K562 (cell line): ENCODE measurements around the gene TNRC6B. TPM values are rescaled to one million over a fixed set of nuclear protein-coding genes. Genes with fewer than 3 reads are reported as not detected.

Experiments
- ATAC-seq: fragments of 200-7000 bp; cut with Tn5 transposase; 3 replicates; pipeline ENCODE4 v1.9.1; 2020; ENCODE audit warnings: moderate library complexity
- BruUV-seq: library from RNA; stranded (reverse); fragments of 400-500 nt; replicated peaks from 2 replicates; lab custom pipeline; 2021; lab: Mats Ljungman, UMichigan
- CTCF ChIA-PET: fragments of 300-600 bp; formaldehyde crosslinking; extraction: SDS; loops from one replicate; lab custom pipeline; 2021; ENCODE audit warnings: low intra/inter-chr PET ratio; lab: Yijun Ruan, JAX
- POLR2A ChIA-PET: fragments of 300-600, 350-650 bp; sonication (Branson Sonifier 250); formaldehyde crosslinking; extraction: SDS; loops from one replicate; lab custom pipeline; 2021; ENCODE audit warnings: antibody characterized with exemption, inconsistent platforms; lab: Yijun Ruan, JAX
- DNase-seq, 4 experiments: peaks; one replicate each; pipeline versions ENCODE4 v3.0.0 to v3.0.0-alpha.2; 2011 to 2018; ENCODE audit warnings: low spot score in 3 of 4, mixed read lengths in 3 of 4; ENCODE audit errors: extremely low read depth in 1 of 4
- FAIRE-seq: peaks from 2 replicates; lab custom pipeline; 2011; peaks lifted over from hg19 to GRCh38; lab: Jason Lieb, UNC
- H2AFZ ChIP-seq: 2 replicates; pipeline ENCODE4 v1.6.0; 2011; ENCODE audit warnings: low read depth, low read length, control low read depth, inconsistent platforms
- H3K27ac ChIP-seq: fragments of 200-600 bp; 3 replicates; pipeline ENCODE4 v1.8.0; 2011; ENCODE audit warnings: low read depth, mild to moderate bottlenecking, control low read depth, inconsistent platforms, low read length, moderate library complexity, mixed read lengths; ENCODE audit errors: extremely low read depth
- H3K27me3 ChIP-seq, 2 experiments: fragments of 300-600 bp in 1 of 2; 2 replicates in 1 of 2; 3 replicates in 1 of 2; pipeline versions ENCODE4 v1.6.0 to v1.8.0; 2011; ENCODE audit warnings: inconsistent platforms in 2 of 2, low read length in 2 of 2, mild to moderate bottlenecking in 1 of 2, mixed read lengths in 1 of 2, moderate library complexity in 1 of 2; ENCODE audit not compliant: control insufficient read depth in 2 of 2, insufficient read depth in 2 of 2
- H3K36me3 ChIP-seq: fragments of 300-600 bp; 3 replicates; pipeline ENCODE4 v1.8.0; 2011; ENCODE audit warnings: mild to moderate bottlenecking, low read length, inconsistent platforms; ENCODE audit not compliant: control insufficient read depth, insufficient read depth
- H3K4me1 ChIP-seq, 2 experiments: fragments of 200-600 bp in 1 of 2; replicated peaks in 1 of 2; 2 replicates in 1 of 2; 3 replicates in 1 of 2; pipeline versions ENCODE4 v1.5.1 to v1.8.0; 2011; ENCODE audit warnings: inconsistent platforms in 2 of 2, low read length in 2 of 2, mild to moderate bottlenecking in 1 of 2, mixed read lengths in 1 of 2, moderate library complexity in 1 of 2; ENCODE audit not compliant: control insufficient read depth in 2 of 2, insufficient read depth in 2 of 2
- H3K4me2 ChIP-seq: 2 replicates; pipeline ENCODE4 v1.6.1; 2011; ENCODE audit warnings: low read length, control low read depth, inconsistent platforms, mixed read lengths; ENCODE audit not compliant: insufficient read depth
- H3K4me3 ChIP-seq: fragments of 200-600 bp; sonication (generic), shearing (Covaris generic); 2 replicates; pipeline ENCODE4 v1.5.1; 2016; ENCODE audit warnings: control low read depth, inconsistent platforms
- H3K79me2 ChIP-seq: fragments of 200-600 bp; 3 replicates; pipeline ENCODE4 v1.8.0; 2011; ENCODE audit warnings: low read length, inconsistent platforms; ENCODE audit not compliant: control insufficient read depth, insufficient read depth
- H3K9ac ChIP-seq, 2 experiments: 2 replicates each; pipeline versions ENCODE4 v1.6.0 to v1.6.1; 2011; ENCODE audit warnings: low read depth in 2 of 2, low read length in 2 of 2, control low read depth in 1 of 2, inconsistent platforms in 1 of 2, mild to moderate bottlenecking in 1 of 2, mixed read lengths in 1 of 2; ENCODE audit not compliant: insufficient read depth in 1 of 2
- H3K9me1 ChIP-seq: one replicate; pipeline ENCODE4 v1.6.0; 2011; ENCODE audit warnings: inconsistent platforms, mild to moderate bottlenecking, low read length, moderate library complexity; ENCODE audit not compliant: control insufficient read depth, insufficient read depth
- H3K9me3 ChIP-seq: replicated peaks from 2 replicates; pipeline ENCODE4 v1.5.1; 2011; ENCODE audit warnings: low read depth, low read length, inconsistent platforms; ENCODE audit not compliant: control insufficient read depth, insufficient read depth
- H4K20me1 ChIP-seq: replicated peaks from 2 replicates; pipeline ENCODE4 v1.6.1; 2011; ENCODE audit warnings: low read length, inconsistent platforms, mixed read lengths; ENCODE audit not compliant: control insufficient read depth, insufficient read depth
- CAMTA2 ChIP-seq: fragments of 250-450 bp; sonication (Bioruptor Pico); conservative IDR thresholded peaks from 2 replicates; pipeline ENCODE4 v1.5.1; 2022
- GTF2E2 ChIP-seq: fragments of 200-800 bp; sonication (Bioruptor generic); IDR thresholded peaks from 2 replicates; pipeline ENCODE4 v1.6.1; 2016; ENCODE audit warnings: missing genetic modification characterization, missing compliant biosample characterization
- HLTF ChIP-seq: fragments of 450-650 bp; IDR thresholded peaks from 2 replicates; pipeline ENCODE4 v1.6.1; 2016
- ILK ChIP-seq: fragments of 450-650 bp; IDR thresholded peaks from 2 replicates; pipeline ENCODE4 v1.6.1; 2016; ENCODE audit warnings: missing genetic modification characterization, low read depth, mild to moderate bottlenecking, missing compliant biosample characterization, moderate library complexity, borderline replicate concordance
- RFX5 ChIP-seq: IDR thresholded peaks from 2 replicates; pipeline ENCODE4 v1.6.1; 2011; ENCODE audit warnings: low read depth, mild to moderate bottlenecking, improper control_type of control experiment, low read length
- ZKSCAN8 ChIP-seq: fragments of 200-800 bp; sonication (Bioruptor generic); IDR thresholded peaks from 2 replicates; pipeline ENCODE4 v1.6.1; 2016; ENCODE audit warnings: missing genetic modification characterization, missing compliant biosample characterization
- ZNF280B ChIP-seq: fragments of 250-450 bp; sonication (Bioruptor Pico); IDR thresholded peaks from 2 replicates; pipeline ENCODE4 v1.5.1; 2021; ENCODE audit warnings: mild to moderate bottlenecking
- ZNF695 ChIP-seq: fragments of 450-650 bp; formaldehyde crosslinking; IDR thresholded peaks from 2 replicates; pipeline ENCODE4 v1.4.0; 2020; ENCODE audit warnings: mild to moderate bottlenecking, moderate library complexity
- WGBS: fragments of 100-300 bp; shearing (Covaris generic); methylation state at CpG from one replicate; pipeline ENCODE4 v1.1.6; 2016; ENCODE audit warnings: low coverage, mixed read lengths; ENCODE audit not compliant: insufficient coverage; ENCODE audit errors: missing lambda C conversion rate; 5-methylcytosine and 5-hydroxymethylcytosine counted together
- in situ Hi-C: fragments of 300-500 bp; cut with MboI; formaldehyde crosslinking; loops from 4 replicates; pipeline ENCODE4 v1.15.0; 2018; ENCODE audit warnings: inconsistent platforms, mixed read lengths
- intact Hi-C: fragments of 100-400 bp; cut with micrococcal nuclease; formaldehyde crosslinking; loops from 2 replicates; pipeline ENCODE4 v1.14.2; 2022
- polyA plus RNA-seq, 8 experiments: library from polyadenylated mRNA; depleted of rRNA in 4 of 8; stranded (reverse) in 5 of 8; unstranded in 3 of 8; fragments of >200 nt; fragmentation: Nextera tagmentation in 2 of 8; fragmentation: Illumina TruSeq in 1 of 8; extraction: Ambion mirVana in 2 of 8; extraction: Trizol in 1 of 8; gene quantifications; 2 replicates each; pipeline versions ENCODE4 v1.2.1 to v1.2.3, GENCODE V29; 2011 to 2014; ENCODE audit warnings: inconsistent platforms in 1 of 8, missing spikeins in 1 of 8
- total RNA-seq, 7 experiments: library from RNA; depleted of rRNA in 6 of 7; stranded (reverse); fragments of >200 nt in 6 of 7; fragmentation: Illumina TruSeq in 2 of 7; extraction: Trizol in 2 of 7; gene quantifications; 2 replicates each; pipeline versions ENCODE4 v1.2.1 to v1.2.3, GENCODE V29; 2011 to 2021; ENCODE audit warnings: low replicate concordance in 1 of 7
- TF ChIP-seq, protein P1 (sequence below), 3 experiments: fragments of 200-800 bp in 1 of 3; sonication (Bioruptor generic) in 1 of 3; sonication (generic) in 1 of 3; formaldehyde crosslinking in 1 of 3; IDR thresholded peaks; 2 replicates each; pipeline versions ENCODE4 v1.6.1 to v1.8.0; 2016 to 2022; ENCODE audit warnings: mild to moderate bottlenecking in 2 of 3, missing compliant biosample characterization in 2 of 3, missing genetic modification characterization in 2 of 3, missing genetic modification reagents in 1 of 3

TNRC6B gene
- total and polyA plus RNA-seq, 9 of the 15 experiments (the other 6 are each of a cell fraction or from before 2014, with no cell fraction given) = 0.96 to 18.8 (median 10.8) TPM

- FAIRE-seq = no peak
- intact Hi-C loops (no loop called here), in situ Hi-C loops (no loop called here)
- Histone ChIP-seq H3K4me2 (no peak overlapping the region), H3K79me2 (no peaks in the 10 kb centered on the region), H3K4me1 (no peaks in the 10 kb centered on the region), H3K9me1 (no peaks in the 10 kb centered on the region), H3K36me3 (peaks cover 19% of the 10 kb centered on the region), H3K9me3 (no peaks in the 10 kb centered on the region), H3K9ac (no peak overlapping the region), H3K27me3 (no peaks in the 10 kb centered on the region), H3K4me3 (no peak overlapping the region), H3K27ac (no peak overlapping the region), H2AFZ (no peak overlapping the region), H4K20me1 (no peaks in the 10 kb centered on the region)
- no peak for TF ChIP-seq HLTF
- no peak for TF ChIP-seq ZNF695 (CRISPR knock-in tag)
- TF ChIP-seq ILK (tag) = no peak
- no peak for TF ChIP-seq RFX5
- TF ChIP-seq, protein P1, sequence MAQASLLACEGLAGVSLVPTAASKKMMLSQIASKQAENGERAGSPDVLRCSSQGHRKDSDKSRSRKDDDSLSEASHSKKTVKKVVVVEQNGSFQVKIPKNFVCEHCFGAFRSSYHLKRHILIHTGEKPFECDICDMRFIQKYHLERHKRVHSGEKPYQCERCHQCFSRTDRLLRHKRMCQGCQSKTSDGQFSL (CRISPR knock-in tag; IDR thresholded peaks at IDR 0.05) = no peak
- TF ChIP-seq, protein P1 (tag; IDR thresholded peaks at IDR 0.05) = no peak
- TF ChIP-seq CAMTA2 = no peak
- no peak for TF ChIP-seq ZKSCAN8 (CRISPR knock-in tag)
- TF ChIP-seq ZNF280B = no peak
- TF ChIP-seq GTF2E2 (tag) = no peak
- WGBS = 81% methylated on average over 2 of the region's 3 CpGs
- POLR2A ChIA-PET = no interaction called here
- BruUV-seq = no TSS peak
- DNase-seq = no peak
- CTCF ChIA-PET = no interaction called here
- ATAC-seq = no peak
Observed at GRCh38 chr22:40294696-40295095, 117.0 kb downstream of the TNRC6B start.
